ENCODE data around the gene SCGB1D4.
"Not testable (repeated sequence)": the region's sequence is repeated elsewhere in the genome, so short reads cannot be mapped to it uniquely, and the experiment has no call there.

Gene SCGB1D4, protein sequence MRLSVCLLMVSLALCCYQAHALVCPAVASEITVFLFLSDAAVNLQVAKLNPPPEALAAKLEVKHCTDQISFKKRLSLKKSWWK

DNA sequence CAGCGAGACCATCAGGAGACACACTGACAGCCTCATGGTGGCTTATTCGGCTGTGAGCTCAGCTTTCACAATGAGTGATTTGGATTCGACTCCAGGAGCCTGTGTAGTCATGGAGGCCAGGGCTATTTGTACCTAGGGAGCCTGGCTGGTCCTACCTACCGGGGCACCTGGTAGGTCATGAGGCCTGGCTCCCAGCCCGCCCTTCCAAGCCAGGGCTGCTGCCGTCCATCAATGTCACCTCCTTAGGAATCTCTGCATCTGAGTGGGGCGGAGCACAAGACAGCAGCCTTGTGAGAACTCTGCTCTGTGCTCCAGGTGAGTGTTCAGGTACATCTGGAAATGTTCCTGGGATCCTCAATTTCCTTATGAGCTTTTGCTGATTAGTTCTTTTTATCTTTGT, at the start of gene SCGB1D4:
SCGB1D4 (minus strand) TSS at position 101 of the 400 bp plus-strand sequence; CDS start at position 36, 65 bp downstream.
- DNase-seq, result no peak

DNA sequence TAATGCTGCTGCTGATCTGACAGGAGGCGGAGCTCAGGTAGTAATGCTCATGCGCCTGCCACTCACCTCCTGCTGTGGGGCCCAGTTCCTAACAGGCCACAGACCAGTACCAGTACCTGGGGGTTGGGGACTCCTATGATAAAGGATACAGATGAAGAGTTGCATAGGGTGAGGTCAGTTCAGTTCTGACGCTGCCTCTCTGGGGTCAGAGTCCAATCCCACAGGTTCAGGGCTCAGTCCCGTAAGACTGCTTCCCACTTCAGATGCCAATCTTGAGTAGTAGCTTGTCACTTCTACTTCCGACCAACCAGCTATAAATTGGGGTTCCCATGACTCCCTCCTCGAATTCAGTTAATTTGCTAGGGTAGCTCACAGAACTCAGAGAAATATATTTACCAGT, 47.0 kb upstream of the SCGB1D4 start:
- no peak for DNase-seq

DNA sequence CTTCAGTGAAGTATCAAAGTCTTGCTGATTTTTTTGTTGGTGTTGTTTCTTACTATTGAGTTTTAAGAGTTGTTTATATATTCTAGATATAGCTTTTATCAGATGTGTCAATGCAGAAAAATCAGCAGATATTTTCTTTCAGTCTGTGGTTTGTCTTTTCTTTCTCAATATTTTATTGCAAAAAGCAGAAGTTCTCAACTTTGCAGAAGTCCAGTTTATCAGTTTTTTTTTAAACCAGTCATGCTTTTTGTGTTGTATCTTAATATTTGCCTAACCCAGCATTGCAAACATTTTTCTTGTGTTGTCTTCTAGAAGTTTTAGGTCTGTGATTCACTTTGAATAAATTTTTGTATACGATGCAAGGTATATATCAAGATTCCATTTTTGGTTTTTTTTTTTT, 45.3 kb upstream of the SCGB1D4 start:
- no peak for DNase-seq

DNA sequence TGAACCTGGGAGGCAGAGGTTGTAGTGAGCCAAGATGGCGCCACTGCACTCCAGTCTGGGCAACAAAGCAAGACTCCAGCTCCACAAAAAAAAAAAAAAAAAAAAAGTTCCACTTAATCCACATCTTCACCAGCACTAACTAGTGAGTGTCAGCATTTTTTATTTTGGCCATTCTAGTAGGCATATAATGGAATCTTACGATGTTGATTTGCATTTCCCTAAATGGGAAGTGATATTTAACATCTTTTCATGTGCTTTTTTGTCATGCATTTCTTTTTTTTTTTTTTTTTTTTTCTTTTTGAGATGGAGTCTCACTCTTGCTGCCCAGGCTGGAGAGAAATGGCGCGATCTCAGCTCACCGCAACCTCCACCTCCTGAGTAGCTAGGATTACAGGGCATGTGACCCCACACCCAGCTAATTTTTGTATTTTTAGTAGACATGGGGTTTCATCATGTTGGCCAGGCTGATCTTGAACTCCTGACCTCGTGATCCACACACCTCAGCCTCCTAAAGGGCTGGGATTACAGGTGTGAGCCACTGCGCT, 44.8 kb upstream of the SCGB1D4 start:
- DNase-seq, result not testable (repeated sequence)

DNA sequence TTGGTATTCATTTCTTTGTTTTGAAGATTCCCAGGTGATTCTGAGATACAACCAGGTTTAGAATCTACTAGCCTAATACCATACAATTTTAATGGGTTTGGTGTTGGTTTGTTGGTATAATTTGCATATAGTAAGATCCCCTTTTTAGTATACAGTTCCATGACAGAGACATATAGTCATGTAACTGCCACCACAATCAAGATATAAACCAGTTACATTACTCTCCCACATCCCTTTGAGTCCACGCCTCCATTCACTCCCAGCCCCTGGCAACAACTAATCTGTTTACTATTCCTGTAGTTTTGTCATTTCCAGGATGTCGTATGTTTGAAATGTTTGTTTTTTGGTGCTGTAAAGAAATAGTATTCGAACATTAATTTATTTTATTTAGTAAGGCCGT, 42.7 kb upstream of the SCGB1D4 start:
- no peak for DNase-seq

DNA sequence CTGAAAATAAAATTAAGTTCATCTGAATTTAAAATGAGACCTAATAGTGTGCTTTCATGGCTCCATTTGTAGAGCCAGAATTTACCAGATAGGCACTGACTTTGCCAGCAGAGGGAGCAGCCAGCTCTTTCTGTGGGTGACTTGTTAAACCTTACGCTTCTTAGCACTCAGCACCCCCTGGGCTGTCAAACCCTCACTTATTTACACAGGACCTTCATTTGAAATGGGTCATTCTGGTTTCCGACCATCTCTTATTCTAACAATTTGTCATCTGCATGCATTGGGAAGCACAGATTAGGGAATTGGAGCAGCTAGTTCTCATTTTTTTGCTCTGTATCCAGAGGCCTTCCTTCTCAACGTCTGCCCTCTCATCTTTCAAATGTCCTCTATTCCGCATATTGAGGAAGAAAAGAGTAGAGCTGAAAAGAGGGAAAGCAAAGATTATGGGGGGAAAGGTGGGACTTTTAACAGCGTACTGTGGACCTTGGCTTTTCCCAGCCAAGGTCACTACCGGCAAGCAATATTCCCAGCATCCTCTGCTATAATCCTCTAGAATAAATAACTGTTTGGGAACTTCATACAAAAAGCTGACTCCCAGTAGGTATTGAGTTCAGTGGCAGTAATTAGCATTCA, 41.5 kb upstream of the SCGB1D4 start:
- DNase-seq, result no peak

DNA sequence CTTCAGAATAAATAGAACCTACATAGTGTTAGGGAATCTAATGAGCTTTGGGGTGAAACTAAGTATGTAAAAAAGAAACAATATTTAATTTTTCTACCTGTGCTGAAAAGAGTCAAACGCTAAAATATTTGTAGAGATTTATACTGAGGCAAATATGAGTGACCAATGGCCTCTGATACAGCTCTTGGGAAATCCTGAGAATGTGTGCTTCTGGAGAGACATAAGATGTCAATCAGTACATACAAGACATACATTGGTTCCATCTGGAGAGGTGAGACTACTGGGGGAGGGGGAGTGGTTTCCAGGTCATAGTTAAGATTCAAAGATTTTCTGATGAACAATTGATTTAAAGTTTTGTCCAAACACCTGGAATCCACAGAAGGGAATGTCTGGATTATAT, 39.3 kb upstream of the SCGB1D4 start:
- DNase-seq, result no peak

DNA sequence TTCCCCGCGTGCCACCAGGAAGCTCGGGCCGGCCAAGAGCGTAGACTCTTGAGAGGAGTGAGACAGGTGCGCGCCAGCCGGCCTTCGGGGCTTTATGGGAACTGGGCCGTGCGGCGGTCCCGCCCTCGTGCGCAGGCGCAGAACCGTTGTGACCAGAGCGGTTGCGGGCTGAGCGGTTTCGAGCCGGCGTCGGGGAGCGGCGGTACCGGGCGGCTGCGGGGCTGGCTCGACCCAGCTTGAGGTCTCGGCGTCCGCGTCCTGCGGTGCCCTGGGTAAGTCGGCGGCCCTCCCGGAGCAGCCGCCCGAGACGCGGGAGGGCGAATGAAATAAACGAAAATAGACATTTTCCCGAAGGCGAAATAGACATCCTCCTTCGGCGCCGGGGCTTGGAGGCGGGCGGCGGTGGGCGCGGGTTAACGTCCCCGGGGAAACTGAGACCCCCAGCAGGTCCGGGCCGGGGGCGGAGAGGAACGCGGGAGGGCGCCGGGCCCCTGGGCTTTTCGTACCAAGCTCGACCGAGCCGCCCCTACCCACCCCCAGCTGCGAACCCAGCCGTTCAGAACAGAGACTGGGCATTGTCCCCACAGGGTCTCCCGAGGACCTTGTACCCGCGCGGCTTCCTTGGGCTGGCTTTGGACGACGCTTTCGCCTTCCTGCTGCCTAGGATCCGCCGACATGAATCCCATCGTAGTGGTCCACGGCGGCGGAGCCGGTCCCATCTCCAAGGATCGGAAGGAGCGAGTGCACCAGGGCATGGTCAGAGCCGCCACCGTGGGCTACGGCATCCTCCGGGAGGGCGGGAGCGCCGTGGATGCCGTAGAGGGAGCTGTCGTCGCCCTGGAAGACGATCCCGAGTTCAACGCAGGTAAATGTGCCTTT, 38.7 kb upstream of the SCGB1D4 start, which contains the start of gene ASRGL1:
ASRGL1 (plus strand) TSS at position 146 of the 879 bp plus-strand sequence; CDS start at position 676, 530 bp downstream.
- no peak for DNase-seq

DNA sequence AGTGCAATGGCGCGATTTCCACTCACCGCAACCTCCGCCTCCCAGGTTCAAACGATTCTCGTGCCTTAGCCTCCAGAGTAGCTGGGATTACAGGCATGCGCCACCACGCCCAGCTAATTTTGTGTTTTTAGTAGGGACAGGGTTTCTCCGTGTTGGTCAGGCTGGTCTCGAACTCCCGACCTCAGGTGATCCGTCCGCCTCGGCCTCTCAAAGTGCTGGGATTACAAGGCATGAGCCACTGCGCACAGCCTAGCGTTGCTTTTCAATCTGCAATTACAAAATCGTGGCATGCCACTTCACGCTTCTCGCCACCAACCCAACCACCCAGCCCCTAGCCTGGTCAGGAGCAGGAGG, 38.1 kb upstream of the SCGB1D4 start:
- DNase-seq, result not testable (repeated sequence)

DNA sequence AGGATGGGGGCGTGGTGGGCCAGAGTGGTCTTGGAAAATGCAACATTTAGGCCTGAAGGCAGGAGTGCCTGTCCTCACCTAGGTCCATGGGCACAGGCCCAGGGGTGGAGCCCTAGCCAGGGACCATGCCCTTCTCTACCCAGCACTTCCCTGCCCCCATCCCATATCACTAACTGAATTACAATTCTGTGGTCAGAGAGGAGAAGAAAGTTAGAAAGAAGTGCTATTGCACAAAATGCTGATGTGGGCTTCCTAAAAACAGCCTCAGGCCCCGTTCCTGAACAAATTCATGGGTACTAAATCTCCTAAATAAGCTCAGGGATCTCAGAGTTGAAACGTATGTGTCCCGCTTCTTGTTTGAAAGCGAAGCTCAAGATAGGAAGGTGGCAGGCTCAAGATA, 34.9 kb upstream of the SCGB1D4 start:
- no peak for DNase-seq

DNA sequence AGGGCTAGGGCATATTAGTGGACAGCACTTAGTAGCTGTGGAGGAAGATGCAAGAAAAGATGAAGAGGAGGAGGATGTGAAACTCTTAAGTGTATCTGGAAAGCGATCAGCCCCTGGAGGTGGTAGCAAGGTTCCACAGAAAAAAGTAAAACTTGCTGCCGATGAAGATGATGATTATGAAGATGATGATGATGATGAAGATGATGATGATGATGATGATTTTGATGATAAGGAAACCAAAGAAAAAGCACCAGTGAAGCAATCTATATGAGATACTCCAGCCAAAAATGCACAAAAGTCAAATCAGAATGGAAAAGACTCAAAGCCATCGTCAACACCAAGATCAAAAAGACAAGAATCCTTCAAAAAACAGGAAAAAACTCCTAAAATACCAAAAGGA, 32.4 kb upstream of the SCGB1D4 start:
- DNase-seq, result not testable (repeated sequence)

DNA sequence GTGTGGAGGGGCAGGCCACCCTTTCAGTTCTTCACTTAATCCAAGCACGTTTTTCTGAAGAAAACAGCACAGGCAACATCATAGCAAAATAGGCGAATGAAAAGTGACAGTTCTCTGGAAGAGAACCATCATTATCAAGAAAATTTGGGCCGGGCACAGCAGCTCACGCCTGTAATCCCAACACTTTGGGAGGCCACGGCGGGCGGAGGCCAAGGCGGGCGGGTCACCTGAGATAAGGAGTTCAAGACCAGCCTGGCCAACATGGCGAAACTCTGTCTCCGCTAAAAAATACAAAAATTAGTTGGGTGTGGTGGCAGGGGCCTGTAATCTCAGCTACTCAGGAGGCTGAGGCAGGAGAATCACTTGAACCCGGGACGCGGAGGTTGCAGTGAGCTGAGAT, 28.7 kb upstream of the SCGB1D4 start:
- DNase-seq, result not testable (repeated sequence)

DNA sequence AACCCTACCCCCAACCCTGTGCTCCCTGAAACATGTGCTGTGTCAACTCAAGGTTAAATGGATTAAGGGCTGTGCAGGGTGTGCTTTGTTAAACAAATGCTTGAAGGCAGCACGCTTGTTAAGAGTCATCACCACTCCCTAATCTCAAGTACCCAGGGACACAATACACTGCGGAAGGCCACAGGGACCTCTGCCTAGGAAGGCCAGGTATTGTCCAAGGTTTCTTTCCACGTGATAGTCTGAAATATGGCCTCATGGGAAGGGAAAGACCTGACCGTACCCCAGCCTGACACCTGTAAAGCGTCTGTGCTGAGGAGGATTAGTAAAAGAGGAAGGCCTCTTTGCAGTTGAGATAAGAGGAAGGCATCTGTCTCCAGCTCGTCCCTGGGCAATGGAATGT, 27.8 kb upstream of the SCGB1D4 start:
- not testable (repeated sequence) for DNase-seq

DNA sequence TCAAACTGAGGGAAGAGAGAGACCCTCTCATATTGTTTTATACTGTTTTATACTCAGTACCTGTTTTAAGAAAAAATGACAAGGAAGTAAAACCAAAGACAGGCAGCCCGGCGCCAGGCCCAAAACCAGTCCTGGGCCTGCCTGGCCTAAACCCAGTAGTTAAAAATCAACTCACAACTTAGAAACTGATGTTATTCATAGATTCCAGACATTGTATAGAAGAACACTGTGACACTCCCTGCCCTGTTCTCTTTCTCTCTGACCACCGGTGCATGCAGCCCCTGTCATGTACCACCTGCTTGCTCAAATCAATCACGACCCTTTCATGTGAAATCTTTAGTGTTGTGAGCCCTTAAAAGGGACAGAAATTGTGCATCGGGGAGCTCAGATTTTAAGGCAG, 26.9 kb upstream of the SCGB1D4 start:
- DNase-seq, result not testable (repeated sequence)

DNA sequence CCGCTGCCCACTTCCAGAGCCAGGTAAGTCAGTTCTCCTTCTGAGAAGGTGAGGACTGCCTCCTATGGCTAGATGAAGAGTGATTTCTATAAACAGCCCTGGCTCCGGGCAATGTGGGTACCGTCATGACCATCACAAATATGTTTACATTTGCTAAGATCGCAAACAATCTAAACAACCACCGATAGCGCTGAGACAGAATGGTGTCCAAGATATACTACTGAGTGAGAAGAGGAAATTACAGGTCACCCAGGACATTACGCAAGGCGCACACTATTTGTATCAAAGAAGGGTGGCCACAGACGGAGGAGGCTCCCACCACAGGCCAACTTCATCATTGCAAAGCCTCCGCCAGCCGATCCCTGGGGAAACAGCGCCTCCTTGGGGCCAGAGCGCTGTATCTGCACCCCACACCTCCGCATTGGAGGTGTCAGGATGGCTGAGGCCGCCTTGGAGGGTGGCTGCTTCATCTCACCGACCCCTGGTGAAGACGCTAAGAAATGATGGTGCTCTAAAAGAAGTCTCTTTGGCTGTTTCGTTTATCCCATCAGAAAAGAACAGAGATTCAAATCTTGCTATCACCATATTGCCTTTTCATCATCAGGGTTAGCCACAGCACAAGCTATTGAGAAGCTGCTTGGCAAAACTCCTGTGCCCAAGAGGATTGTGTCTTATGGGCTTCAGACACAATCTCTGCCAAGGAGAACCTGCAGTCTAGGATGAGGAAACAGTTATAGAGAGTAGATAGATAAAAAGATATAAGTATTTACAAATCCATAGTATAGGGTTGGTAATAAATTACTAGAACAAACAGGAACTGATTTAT, 26.1 kb upstream of the SCGB1D4 start:
- no peak for DNase-seq

DNA sequence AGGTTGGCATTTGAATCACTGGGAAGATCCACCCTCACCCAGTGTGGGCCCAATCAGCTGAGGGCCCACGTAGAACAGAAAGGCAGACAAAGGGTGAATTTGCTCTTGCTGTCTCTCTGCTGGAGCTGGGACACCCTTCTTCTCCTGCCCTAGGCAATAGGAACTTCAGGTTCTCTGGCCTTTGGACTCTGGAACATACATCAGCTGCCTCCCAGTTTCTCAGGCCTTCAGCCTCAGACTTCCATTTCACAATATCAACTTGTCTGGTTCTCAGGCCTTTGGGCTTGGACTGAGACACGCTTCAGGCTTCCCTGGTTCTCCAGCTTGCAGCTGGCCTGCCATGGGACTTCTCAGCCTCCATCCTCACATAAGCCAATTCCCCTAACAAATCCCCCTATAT, 23.6 kb upstream of the SCGB1D4 start:
- DNase-seq, result no peak

DNA sequence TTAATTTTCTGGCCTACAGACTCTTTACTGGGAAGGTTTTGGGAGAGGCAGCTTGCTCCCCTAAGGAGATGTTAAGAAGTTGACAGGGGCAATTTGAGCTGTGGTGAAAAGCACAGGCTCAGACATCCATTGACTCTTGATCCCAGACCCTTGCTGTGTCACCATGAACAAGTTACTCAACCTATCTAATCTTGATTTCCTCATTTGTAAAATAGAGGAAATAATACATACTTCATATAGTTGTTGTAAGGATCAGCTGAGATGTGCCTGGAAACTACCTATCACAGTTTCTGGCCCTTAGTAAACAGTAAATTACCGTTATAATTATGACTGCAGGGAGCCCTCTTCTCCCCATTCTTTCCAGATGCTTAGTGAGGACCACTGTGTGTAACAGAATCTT, 16.6 kb upstream of the SCGB1D4 start:
- DNase-seq, result no peak

DNA sequence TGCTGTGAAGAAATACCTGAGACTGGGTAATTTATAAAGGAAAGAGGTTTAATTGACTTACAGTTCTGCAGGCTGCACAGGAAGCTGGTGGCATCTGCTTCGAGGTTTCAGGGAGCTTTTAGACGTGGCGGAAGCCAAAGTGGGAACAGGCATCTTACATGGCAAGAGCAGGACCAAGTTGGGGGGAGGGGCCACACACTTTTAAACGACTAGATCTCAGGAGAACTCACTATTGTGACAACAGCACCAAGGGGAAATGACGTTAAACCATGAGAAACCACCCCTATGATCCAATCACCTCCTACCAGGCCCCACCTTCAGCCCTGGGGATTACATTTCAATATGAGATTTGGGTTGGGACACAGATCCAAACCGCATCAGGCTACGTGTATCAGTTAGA, 11.1 kb upstream of the SCGB1D4 start:
- no peak for DNase-seq

DNA sequence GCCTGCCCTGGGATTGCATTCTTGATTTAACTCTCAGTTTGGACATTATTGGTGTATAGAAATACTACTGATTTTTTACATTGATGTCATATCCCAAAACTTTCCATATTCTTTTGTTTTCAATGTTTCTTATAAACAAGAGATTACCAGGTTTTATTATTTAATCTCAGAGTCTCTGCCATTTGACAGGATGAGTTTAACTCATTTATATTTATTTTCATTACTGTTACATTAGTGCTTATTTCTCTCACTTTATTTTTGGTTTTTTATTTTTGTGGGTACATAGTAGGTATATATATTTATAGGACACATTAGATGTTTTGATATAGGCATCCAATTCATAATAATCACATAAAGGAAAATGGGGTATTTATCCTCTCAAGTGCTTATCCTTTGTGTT, 9.1 kb upstream of the SCGB1D4 start:
- no peak for DNase-seq

DNA sequence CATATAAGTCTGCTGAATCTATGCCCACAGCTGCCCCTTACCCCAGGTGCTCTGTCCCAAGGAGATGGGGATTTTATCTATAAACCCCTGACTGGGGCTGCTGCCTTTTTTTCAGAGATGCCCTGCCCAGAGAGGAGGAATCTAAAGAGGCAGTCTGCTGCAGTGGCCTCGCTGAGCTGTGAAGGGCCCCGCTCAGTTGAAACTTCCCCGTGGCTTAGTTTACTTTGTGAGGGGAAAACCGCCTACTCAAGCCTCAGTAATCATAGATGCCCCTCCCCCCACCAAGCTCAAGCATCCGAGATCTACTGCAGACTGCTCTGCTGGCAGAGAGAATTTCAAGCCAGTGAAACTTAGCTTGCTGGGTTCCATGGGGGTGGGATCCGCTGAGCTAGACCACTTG, 7.4 kb upstream of the SCGB1D4 start:
- DNase-seq, result no peak

DNA sequence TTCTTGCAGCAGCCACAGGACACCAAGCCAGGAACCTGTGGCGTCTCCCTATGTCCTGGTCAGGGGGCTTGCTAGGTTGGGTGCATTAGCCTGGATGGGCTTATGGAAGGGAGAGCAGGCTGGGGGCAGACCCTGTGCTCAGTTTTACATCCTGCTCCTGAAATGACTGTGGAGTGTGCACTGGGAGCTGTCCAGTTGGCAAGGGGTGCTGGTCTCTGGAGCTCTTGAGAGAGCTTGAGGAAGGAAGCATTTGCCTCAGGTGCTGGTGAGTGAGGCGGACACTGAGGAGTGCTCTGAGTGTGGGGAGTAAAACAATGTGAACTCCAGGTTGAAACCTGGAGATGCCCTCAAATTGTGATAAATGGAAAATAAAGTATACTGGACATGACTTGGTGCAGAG, 3.4 kb downstream of the SCGB1D4 start:
- DNase-seq, result no peak

DNA sequence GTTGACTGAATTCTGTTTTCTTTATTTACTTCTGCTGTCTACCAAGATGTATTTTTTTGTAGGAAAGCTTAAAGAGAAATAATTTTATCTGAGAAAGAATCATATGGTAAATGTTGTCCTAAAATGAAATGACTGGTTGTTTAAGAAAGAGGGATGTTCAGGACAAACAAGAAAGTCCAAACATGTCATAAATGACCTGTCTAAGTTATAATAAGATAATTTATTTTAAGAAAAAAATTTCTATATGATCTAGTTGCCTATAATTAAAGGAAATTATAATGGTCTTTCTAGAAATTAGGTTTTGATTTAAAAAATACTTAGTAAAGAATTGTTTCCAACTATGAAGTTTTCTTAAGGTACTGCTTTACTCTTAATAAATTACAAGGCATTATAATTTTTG, 18.4 kb downstream of the SCGB1D4 start:
- DNase-seq, result no peak

DNA sequence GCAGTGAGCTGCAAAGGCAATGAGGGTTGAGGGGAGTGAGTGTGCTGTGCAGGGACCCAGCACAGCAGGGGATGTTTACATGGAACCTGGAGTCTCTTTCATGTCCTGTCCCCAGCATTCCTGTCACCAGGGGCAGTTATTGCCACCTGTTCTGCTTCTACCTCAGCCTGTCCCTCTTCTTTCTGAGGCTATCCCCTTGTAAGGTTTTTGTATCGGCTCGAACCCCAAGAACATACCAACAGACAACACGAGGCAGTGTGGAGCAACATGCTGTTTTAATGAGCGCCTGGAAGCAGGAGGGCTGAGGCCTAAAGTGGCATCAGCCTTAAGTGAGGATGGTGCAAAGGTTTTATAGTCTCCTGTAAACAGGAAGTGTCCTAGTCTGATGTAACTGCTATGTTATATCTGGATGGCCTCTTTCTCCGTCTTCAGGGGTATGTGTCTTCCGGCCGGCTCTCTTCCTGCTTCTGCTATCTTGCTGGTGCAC, 25.0 kb downstream of the SCGB1D4 start:
- no peak for DNase-seq
